Measurements from ENCODE around the gene ALKBH7.
"Not testable (repeated sequence)": the region's sequence is repeated elsewhere in the genome, so short reads cannot be mapped to it uniquely, and the experiment has no call there.

ALKBH7 gene, protein sequence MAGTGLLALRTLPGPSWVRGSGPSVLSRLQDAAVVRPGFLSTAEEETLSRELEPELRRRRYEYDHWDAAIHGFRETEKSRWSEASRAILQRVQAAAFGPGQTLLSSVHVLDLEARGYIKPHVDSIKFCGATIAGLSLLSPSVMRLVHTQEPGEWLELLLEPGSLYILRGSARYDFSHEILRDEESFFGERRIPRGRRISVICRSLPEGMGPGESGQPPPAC

DNA sequence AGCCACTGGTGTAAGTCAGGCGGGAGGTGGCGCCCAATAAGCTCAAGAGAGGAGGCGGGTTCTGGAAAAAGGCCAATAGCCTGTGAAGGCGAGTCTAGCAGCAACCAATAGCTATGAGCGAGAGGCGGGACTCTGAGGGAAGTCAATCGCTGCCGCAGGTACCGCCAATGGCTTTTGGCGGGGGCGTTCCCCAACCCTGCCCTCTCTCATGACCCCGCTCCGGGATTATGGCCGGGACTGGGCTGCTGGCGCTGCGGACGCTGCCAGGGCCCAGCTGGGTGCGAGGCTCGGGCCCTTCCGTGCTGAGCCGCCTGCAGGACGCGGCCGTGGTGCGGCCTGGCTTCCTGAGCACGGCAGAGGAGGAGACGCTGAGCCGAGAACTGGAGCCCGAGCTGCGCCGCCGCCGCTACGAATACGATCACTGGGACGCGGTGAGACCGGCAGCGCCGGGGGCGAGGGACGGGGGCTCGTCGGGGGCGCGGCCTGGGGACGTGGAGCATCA is at the start of gene ALKBH7:
Gene ALKBH7, plus strand, starts transcription at position 201 of the 502 bp plus-strand sequence. Its CDS starts 27 bp downstream, at position 228.
- in situ Hi-C loops (cut with MboI; ENCODE audit: low sequenced_read_pairs), result no loop called here
- H3K9me3 ChIP-seq, result no peaks in the 10 kb centered on the region
- no peaks in the 10 kb centered on the region for H3K27me3 ChIP-seq (ENCODE audit: low read depth)
- DNase-seq (ENCODE audit: low spot score in 2 of 2), result peak; percentile 100
- H3K4me1 ChIP-seq, result peaks cover 19% of the 10 kb centered on the region
- H3K4me3 ChIP-seq, result peak within 1 kb of the TSS; percentile 90
- peaks cover 11% of the 10 kb centered on the region for H3K36me3 ChIP-seq (replicated peaks)

DNA sequence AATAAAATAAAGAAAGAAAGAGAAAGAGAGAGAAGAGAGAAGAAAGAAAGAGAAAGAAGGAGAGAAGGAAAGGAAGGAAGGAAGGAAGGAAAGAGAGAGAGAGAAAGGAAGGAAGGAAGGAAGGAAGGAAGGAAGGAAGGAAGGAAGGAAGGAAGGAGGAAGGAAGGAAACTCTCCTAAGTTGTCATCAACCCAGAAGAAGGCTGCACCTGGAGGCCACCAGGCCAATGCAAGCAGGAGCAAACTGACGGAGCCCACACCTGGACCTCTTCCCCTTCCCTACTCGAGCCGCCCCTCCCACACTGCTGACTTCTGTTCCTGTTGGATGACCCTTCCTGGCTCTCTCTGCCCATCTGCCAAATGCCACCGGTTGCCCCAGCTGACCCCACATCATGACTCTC is 47.8 kb upstream of the ALKBH7 start:
- Histone ChIP-seq H3K4me1 (no peaks in the 10 kb centered on the region), H3K27me3 (ENCODE audit: low read depth) (no peaks in the 10 kb centered on the region), H3K36me3 (replicated peaks) (no peaks in the 10 kb centered on the region), H3K9me3 (no peaks in the 10 kb centered on the region; the same call in 1 of the 2 replicates), H3K4me3 (no peak overlapping the region)
- in situ Hi-C loops (cut with MboI; ENCODE audit: low sequenced_read_pairs), result no loop called here
- no peak for DNase-seq (ENCODE audit: low spot score in 2 of 2)

DNA sequence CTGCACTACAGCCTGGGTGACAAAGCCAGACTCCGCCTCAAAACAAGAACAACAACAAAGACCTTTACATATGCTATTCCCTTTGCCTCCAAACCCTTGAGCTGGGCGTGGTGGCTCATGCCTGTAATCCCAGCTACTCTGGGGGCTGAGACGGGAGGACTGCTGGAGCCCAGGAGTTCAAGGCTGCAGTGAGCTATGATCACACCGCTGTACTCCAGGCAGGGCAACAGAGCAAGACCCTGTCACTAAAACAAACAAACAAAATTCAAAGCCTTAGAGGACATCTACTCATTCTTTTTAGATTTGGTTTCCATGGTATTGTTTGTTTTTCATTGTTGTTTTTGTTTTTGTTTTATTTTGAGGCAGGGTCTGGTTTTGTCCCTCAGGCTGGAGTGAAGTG is 47.0 kb upstream of the ALKBH7 start:
- no peaks in the 10 kb centered on the region for H3K36me3 ChIP-seq (replicated peaks)
- no peaks in the 10 kb centered on the region for H3K27me3 ChIP-seq (ENCODE audit: low read depth)
- no peaks in the 10 kb centered on the region; the same call in 1 of the 2 replicates for H3K9me3 ChIP-seq
- in situ Hi-C loops (cut with MboI; ENCODE audit: low sequenced_read_pairs), result no loop called here
- no peaks in the 10 kb centered on the region for H3K4me1 ChIP-seq
- peak in 1 of 2 experiments; percentile 22 for DNase-seq (ENCODE audit: low spot score in 2 of 2)
- H3K4me3 ChIP-seq, result no peak overlapping the region

DNA sequence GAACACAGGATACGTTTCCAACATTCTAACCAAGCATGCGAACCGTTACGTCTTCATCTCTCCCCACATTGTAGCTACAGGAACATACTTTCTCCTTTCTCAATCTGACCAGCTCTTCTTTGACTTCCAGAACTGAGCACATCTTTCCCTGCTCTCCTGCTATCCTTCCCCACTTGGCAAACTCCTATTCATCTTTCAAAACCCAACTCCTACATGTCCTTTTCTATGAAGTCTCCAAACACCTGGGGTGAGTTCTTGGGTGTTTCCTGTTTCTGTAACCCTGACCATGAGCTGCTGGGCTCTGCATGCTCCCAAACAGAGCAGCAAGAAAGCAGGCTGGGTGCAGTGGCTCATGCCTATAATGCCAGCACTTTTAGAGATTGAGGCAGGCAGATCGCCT is 45.8 kb upstream of the ALKBH7 start:
- Histone ChIP-seq H3K4me3 (no peak overlapping the region), H3K27me3 (ENCODE audit: low read depth) (no peaks in the 10 kb centered on the region), H3K9me3 (no peaks in the 10 kb centered on the region; the same call in 1 of the 2 replicates), H3K4me1 (no peaks in the 10 kb centered on the region), H3K36me3 (replicated peaks) (no peaks in the 10 kb centered on the region)
- no peak for DNase-seq (ENCODE audit: low spot score in 2 of 2)
- in situ Hi-C loops (cut with MboI; ENCODE audit: low sequenced_read_pairs), result no loop called here

DNA sequence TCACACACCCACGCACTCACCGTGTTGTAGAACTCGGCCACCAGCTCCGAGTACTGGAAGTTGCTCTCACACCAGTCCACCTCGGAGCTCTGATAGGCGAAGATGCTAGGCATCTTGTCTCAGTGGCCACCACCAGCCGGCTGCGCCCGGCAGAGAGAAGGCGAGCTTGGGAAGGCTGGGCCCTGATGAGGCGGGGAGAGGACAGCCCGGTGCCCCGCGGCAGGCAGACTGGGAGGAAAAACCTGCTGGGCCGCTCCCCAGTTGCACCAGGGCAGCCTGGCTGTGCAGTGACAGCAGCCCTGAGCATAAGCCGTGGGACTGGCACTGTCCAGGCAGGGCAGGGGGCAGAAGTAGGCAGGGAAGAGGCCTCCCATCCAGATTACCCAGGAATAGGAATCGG is 39.2 kb upstream of the ALKBH7 start, which contains the start of gene ACER1:
Gene ACER1, minus strand, starts transcription at position 174 of the 400 bp plus-strand sequence. Its CDS starts 61 bp downstream, at position 113.
- Histone ChIP-seq H3K4me3 (no peak within 1 kb of the TSS), H3K4me1 (no peaks in the 10 kb centered on the region), H3K9me3 (no peaks in the 10 kb centered on the region), H3K27me3 (ENCODE audit: low read depth) (no peaks in the 10 kb centered on the region), H3K36me3 (replicated peaks) (no peaks in the 10 kb centered on the region)
- no peak for DNase-seq (ENCODE audit: low spot score in 2 of 2)
- in situ Hi-C loops (cut with MboI; ENCODE audit: low sequenced_read_pairs), result no loop called here

DNA sequence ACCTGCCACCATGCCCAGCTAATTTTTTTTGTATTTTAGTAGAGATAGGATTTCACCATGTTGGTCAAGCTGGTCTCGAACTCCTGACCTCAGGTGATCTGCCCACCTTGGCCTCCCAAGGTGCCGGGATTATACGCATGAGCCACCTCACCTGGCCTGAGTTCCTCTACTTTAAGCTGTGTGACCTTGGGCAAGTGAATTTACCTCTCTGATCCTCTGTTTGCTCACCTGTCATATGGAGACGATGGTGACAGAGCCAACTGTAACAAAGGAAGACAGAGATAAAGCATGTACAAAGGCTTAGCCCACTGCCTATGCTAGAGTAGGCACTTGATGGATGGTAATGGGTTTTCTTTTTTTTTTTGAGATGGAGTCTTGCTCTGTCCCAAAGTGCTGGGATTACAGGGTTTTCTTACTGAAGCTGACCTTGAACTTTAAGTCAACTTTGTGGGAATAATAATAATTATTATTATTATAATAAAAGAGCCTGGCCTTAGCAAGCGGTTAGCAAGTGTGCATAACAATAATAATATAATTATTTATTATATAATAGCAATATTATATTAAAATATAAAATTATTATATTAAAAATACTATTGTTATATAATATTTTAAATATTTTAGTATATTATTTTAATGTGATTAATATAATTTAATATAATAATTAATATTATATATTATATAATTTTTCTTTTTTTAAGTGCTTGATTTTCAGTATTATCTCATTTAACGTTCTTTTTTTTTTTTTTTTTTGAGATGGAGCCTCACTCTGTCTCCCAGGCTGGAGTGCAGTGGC is 37.9 kb upstream of the ALKBH7 start:
- no peaks in the 10 kb centered on the region for H3K36me3 ChIP-seq (replicated peaks)
- no peaks in the 10 kb centered on the region for H3K27me3 ChIP-seq (ENCODE audit: low read depth)
- DNase-seq (ENCODE audit: low spot score in 2 of 2), result no peak
- H3K9me3 ChIP-seq, result no peaks in the 10 kb centered on the region
- no peaks in the 10 kb centered on the region for H3K4me1 ChIP-seq
- in situ Hi-C loops (cut with MboI; ENCODE audit: low sequenced_read_pairs), result no loop called here
- H3K4me3 ChIP-seq, result no peak overlapping the region

DNA sequence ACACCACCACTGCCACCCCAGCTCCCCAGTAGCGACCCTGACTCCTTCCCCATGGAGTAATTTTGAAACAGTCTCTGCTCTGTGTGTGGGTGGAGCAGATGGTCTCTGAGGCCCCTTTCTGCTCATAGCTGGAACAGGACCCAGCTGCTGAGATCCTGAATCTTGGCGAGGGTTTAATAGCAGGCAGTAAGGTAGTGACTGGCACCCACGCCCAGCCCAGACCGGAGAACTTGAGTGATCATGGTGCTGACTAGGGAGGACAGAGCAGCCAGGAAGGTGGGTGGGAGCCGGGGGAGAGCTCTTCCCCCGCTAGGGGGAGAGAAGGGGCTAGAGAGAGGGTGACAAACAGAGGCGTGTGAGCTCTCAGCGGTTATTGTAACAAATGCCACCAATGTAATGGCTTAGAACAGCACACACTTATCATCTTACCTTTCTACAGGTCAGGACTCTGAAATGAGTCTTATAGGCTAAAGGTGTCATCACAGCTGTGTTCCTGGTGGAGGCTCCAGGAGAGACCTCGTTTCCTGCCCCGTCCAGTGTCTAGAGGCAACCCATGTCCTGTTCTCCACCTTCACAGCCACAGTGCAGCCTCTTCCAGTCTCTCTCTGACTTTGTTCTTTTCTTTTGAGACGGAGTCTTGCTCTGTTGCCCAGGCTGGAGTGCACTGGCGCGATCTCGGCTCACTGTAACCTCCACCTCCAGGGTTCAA is 31.9 kb upstream of the ALKBH7 start:
- H3K27me3 ChIP-seq (ENCODE audit: low read depth), result no peaks in the 10 kb centered on the region
- peak in 1 of 2 experiments; percentile 19 for DNase-seq (ENCODE audit: low spot score in 2 of 2)
- in situ Hi-C loops (cut with MboI; ENCODE audit: low sequenced_read_pairs), result no loop called here

DNA sequence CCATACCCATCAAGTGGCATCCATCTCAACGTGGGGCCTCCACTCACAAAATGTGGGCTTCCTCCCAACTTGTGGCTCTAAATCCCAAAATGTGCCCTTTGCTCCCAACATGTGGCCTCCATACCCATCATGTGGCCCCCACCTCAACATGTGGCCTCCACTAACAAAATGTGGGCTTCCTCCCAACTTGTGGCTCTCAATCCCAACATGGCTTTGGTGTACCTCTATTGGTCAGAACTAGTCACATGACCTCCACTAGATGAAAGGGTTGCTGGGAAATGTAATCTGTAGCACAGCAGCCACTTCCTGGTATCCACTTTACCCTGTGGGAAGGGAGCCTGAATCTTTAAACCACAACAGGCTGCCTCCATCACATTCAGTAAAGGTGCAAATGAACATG is 29.1 kb upstream of the ALKBH7 start:
- in situ Hi-C loops (cut with MboI; ENCODE audit: low sequenced_read_pairs), result no loop called here
- DNase-seq (ENCODE audit: low spot score in 2 of 2), result no peak
- H3K9me3 ChIP-seq, result no peaks in the 10 kb centered on the region
- no peaks in the 10 kb centered on the region for H3K27me3 ChIP-seq (ENCODE audit: low read depth)
- no peak overlapping the region for H3K4me3 ChIP-seq
- H3K36me3 ChIP-seq (replicated peaks), result no peaks in the 10 kb centered on the region
- no peaks in the 10 kb centered on the region for H3K4me1 ChIP-seq

More for the DNA sequence above, 31.9 kb upstream of the ALKBH7 start:
- H3K4me3 ChIP-seq, result no peak overlapping the region
- H3K9me3 ChIP-seq, result no peaks in the 10 kb centered on the region
- no peaks in the 10 kb centered on the region for H3K36me3 ChIP-seq (replicated peaks)
- H3K4me1 ChIP-seq, result no peaks in the 10 kb centered on the region

DNA sequence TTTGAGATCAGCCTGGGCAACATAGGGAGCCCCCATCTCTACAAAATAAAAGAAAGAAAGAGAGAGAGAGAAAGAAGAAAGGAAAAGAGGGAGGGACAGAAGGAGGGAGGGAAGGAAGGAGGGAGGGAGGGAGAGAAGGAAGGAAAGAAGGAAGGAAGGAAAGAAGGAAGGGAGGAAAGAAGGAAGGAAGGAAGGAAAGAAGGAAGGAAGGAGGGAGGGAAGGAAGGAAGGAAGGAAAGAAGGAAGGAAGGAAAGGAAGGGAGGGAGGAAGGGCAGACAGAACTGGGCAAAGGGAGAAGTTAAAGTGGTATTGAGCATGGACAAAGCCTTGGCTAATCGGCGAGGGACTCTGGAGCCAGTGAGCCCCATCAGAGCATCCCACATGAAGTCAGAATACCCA is 23.3 kb upstream of the ALKBH7 start:
- H3K4me1 ChIP-seq; DNase-seq (ENCODE audit: low spot score in 2 of 2); H3K4me3 ChIP-seq; H3K9me3 ChIP-seq; in situ Hi-C loops (cut with MboI; ENCODE audit: low sequenced_read_pairs); H3K27me3 ChIP-seq (ENCODE audit: low read depth); H3K36me3 ChIP-seq (replicated peaks): not testable (repeated sequence)

DNA sequence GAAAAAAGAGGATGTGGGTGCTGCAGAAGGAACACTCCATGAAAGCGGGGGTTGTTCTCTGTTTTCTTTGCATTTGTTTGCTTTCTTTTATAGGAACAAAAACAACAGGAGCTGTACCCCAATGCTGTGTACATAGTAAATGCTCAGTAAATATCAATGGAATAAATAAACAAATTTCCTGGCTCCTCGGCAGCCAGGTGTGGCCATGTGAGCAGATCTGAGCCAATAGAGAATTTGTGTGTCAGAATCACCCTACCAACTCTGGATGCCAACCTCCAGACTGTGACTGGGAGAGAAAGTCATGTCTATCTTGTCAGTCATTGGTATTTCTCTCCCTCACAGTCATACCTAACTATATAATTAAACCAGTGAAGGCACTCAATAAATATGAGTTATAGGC is 21.9 kb upstream of the ALKBH7 start:
- H3K9me3 ChIP-seq, result no peaks in the 10 kb centered on the region

DNA sequence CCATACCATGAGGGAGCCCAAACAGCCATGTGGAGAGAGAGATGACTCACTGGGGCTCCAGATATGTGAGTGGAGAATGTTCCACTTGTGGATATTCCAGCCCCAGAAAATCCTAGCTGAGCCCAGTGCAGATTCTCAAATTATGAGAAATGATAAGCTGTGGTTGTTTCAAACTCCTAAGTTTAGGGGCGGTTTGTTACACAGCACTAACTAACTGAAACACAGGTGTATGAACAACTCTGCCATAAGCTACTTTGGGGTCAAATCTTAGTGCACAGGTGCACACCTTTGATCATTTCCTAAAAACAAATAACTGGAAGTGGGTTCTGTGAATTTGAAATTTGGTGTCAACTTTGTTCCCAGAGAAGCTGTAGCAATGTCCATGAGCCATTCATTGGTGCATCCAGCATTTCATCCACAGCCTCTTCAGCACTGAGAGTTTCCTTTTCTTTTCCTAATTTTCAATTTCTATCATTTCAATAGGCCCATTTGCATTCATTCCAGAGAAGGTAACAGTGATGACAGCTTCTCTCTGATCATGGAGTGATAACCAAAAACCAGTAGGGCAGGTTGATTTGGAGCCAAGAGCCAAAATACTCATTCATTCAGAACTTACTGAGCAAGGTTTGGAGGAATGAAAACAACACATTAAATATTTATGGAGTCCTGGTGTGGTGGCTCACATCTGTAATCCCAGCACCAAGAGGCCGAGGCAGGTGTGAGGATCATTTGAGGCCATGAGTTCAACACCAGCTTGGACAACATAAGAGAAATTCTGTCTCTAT is 20.0 kb upstream of the ALKBH7 start:
- H3K4me1 ChIP-seq, result no peaks in the 10 kb centered on the region
- in situ Hi-C loops (cut with MboI; ENCODE audit: low sequenced_read_pairs), result no loop called here
- H3K9me3 ChIP-seq, result no peaks in the 10 kb centered on the region
- H3K36me3 ChIP-seq (replicated peaks), result no peaks in the 10 kb centered on the region
- DNase-seq (ENCODE audit: low spot score in 2 of 2), result no peak
- no peak overlapping the region for H3K4me3 ChIP-seq
- no peaks in the 10 kb centered on the region for H3K27me3 ChIP-seq (ENCODE audit: low read depth)

More for the DNA sequence above, 21.9 kb upstream of the ALKBH7 start:
- Histone ChIP-seq H3K4me1 (no peaks in the 10 kb centered on the region), H3K4me3 (no peak overlapping the region), H3K36me3 (replicated peaks) (no peaks in the 10 kb centered on the region), H3K27me3 (ENCODE audit: low read depth) (no peaks in the 10 kb centered on the region)
- in situ Hi-C loops (cut with MboI; ENCODE audit: low sequenced_read_pairs), result no loop called here
- DNase-seq (ENCODE audit: low spot score in 2 of 2), result no peak

DNA sequence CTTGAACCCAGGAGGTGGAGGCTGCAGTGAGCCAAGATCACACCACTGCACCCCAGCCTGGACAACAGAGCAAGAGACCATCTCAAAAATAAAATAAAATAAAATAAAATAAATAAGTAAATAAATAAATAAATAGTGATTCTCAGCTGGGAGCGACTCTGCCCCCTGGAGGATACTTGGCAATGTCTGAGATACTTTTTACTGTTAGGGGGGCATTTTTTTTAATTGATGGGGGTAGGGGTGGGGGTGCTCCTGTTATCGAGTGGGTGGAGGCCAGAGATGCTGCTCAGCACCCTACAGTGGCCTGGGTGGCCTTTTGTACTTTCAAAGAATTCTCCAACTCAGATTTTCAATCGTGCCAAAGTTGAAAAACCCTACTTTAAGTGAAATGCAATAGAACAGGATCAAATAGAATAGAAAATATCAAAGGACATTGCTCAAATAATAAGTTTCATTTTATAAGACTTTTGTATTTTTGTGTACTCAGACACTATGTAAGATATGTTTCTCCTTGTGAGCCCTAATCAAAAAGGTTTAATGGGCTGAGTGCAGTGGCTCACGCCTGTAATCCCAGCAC is 18.4 kb upstream of the ALKBH7 start:
- in situ Hi-C loops (cut with MboI; ENCODE audit: low sequenced_read_pairs), result no loop called here
- DNase-seq (ENCODE audit: low spot score in 2 of 2), result no peak
- Histone ChIP-seq H3K4me3 (no peak overlapping the region), H3K4me1 (no peaks in the 10 kb centered on the region), H3K27me3 (ENCODE audit: low read depth) (no peaks in the 10 kb centered on the region), H3K9me3 (no peaks in the 10 kb centered on the region), H3K36me3 (replicated peaks) (no peaks in the 10 kb centered on the region)
